GM12891 (cell line): ENCODE measurements around the gene LAMA5.

Source experiments
- PAX5 ChIP-seq: IDR thresholded peaks from 2 replicates; pipeline ENCODE4 v1.6.1; 2011; ENCODE audit warnings: low read length, moderate library complexity, mild to moderate bottlenecking; ENCODE audit not compliant: insufficient read depth, severe bottlenecking
- POLR2A ChIP-seq: IDR thresholded peaks from 2 replicates; pipeline ENCODE4 v1.6.1; 2011; ENCODE audit warnings: low read depth, low read length, control low read depth

- no peak for TF ChIP-seq PAX5
- TF ChIP-seq POLR2A = no peak
Measured at GRCh38 chr20:62355516-62355877, 11.6 kb downstream of the LAMA5 start.
